Measurements from ENCODE around the gene TC2N.

- no peak for TF ChIP-seq EZH2 (IDR thresholded peaks at IDR 0.05)
- no peak for TF ChIP-seq POLR2AphosphoS5 (IDR thresholded peaks at IDR 0.05; ENCODE audit: borderline replicate concordance, low read depth, low read length)
- TF ChIP-seq FOXP2 (optimal IDR thresholded peaks at IDR 0.05; ENCODE audit: control extremely low read depth, extremely low read length, insufficient read depth), result no peak
These were observed 66.0 kb downstream of the TC2N start for GRCh38 chr14:91801358-91801757.

All from SK-N-MC (cell line).